PC-9 (cell line): Measurements from ENCODE around the gene MAGEA1. TPM values are rescaled to one million over a fixed set of nuclear protein-coding genes. Genes with fewer than 3 reads are reported as not detected.
"Not testable (repeated sequence)": the region's sequence is repeated elsewhere in the genome, so short reads cannot be mapped to it uniquely, and the experiment has no call there.

Experiments
- BruUV-seq: library from RNA; stranded (reverse); fragments of 400-500 nt; replicated peaks from 2 replicates; lab custom pipeline; 2021; lab: Mats Ljungman, UMichigan
- CTCF ChIA-PET: fragments of 300-600 bp; sonication (Branson Sonifier 250); formaldehyde crosslinking; loops from one replicate; lab custom pipeline; 2022; ENCODE audit warnings: antibody characterized with exemption; lab: Charles Lee
- POLR2A ChIA-PET: fragments of 300-600 bp; sonication (Branson Sonifier 250); formaldehyde crosslinking; loops from one replicate; lab custom pipeline; 2022; ENCODE audit warnings: antibody characterized with exemption; ENCODE audit not compliant: unreplicated experiment; lab: Charles Lee
- DNase-seq, 2 experiments: peaks; one replicate each; pipeline versions ENCODE4 v3.0.0 to v3.0.0-alpha.2; 2015 to 2022; ENCODE audit warnings: mixed read lengths in 1 of 2
- H2AFZ ChIP-seq: fragments of 200-600 bp; sonication (generic); 2 replicates; pipeline ENCODE4 v1.8.1; 2017; ENCODE audit warnings: antibody characterized with exemption
- H3F3A ChIP-seq: fragments of 200-600 bp; sonication (generic); 2 replicates; pipeline ENCODE4 v1.8.1; 2017; ENCODE audit warnings: antibody characterized with exemption, mild to moderate bottlenecking, low read depth; ENCODE audit not compliant: insufficient read depth
- H3K27ac ChIP-seq: fragments of 200-600 bp; sonication (generic); 2 replicates; pipeline ENCODE4 v1.6.1; 2016; ENCODE audit warnings: mixed run types
- H3K27me3 ChIP-seq: fragments of 200-600 bp; sonication (generic); 2 replicates; pipeline ENCODE4 v1.6.1; 2016; ENCODE audit warnings: low read depth, mixed run types; ENCODE audit not compliant: insufficient read depth
- H3K36me3 ChIP-seq: fragments of 200-600 bp; sonication (generic); 2 replicates; pipeline ENCODE4 v1.6.1; 2016; ENCODE audit warnings: low read depth, mixed run types
- H3K4me1 ChIP-seq: fragments of 200-600 bp; sonication (generic); replicated peaks from 2 replicates; pipeline ENCODE4 v1.6.1; 2016; ENCODE audit warnings: mixed run types; ENCODE audit not compliant: insufficient read depth
- H3K4me2 ChIP-seq: fragments of 200-600 bp; sonication (generic); 2 replicates; pipeline ENCODE4 v1.6.1; 2017; ENCODE audit warnings: mixed run types
- H3K4me3 ChIP-seq: fragments of 200-600 bp; sonication (generic); 2 replicates; pipeline ENCODE4 v1.6.1; 2016; ENCODE audit warnings: mixed run types
- H3K79me2 ChIP-seq: fragments of 200-600 bp; sonication (generic); 2 replicates; pipeline ENCODE4 v1.6.1; 2017; ENCODE audit warnings: low read depth, mixed run types
- H3K9me2 ChIP-seq: fragments of 200-600 bp; sonication (generic); 2 replicates; pipeline ENCODE4 v1.8.1; 2017; ENCODE audit warnings: mild to moderate bottlenecking; ENCODE audit not compliant: insufficient read depth
- H3K9me3 ChIP-seq: fragments of 200-600 bp; sonication (generic); 2 replicates; pipeline ENCODE4 v1.8.1; 2016; ENCODE audit warnings: low read depth; ENCODE audit not compliant: insufficient read depth
- H4K20me1 ChIP-seq: fragments of 200-600 bp; sonication (generic); 2 replicates; pipeline ENCODE4 v1.8.1; 2017; ENCODE audit not compliant: insufficient read depth
- EZH2 ChIP-seq: fragments of 200-600 bp; sonication (generic); IDR thresholded peaks from 2 replicates; pipeline ENCODE4 v1.8.0; 2017; ENCODE audit warnings: antibody characterized with exemption, low read depth
- intact Hi-C: fragments of 100-400 bp; cut with micrococcal nuclease; formaldehyde crosslinking; loops from one replicate; pipeline ENCODE4 v1.10.0; 2022; ENCODE audit not compliant: unreplicated experiment
- total RNA-seq: library from RNA; stranded (reverse); gene quantifications from 2 replicates; pipeline ENCODE4 v1.2.3, GENCODE V29; 2021
- TF ChIP-seq, protein P1 (sequence below): fragments of 200-600 bp; sonication (generic); conservative IDR thresholded peaks from 2 replicates; pipeline ENCODE4 v1.6.1; 2017; ENCODE audit warnings: mixed run types, antibody characterized with exemption, mild to moderate bottlenecking, moderate library complexity

MAGEA1 gene
- total RNA-seq, 1 experiment from 2014 or later: not detected

DNA sequence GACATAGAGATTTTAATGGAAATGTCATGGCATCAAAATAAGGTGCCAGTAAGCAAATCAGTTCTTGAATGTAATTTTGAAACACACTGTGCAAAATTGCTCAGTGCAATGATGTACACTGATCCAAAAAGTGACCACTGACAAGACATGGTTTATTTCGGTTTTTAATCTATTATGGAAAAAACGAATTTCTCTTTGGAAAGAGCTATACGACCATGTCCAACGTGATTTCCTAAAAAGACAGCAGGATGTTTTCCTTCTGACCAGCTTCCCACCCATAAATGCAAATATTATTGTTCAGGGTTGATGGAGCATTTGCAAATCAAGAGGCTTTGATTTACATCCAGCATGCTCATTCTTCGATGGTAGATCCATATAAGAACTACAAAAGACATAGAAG is 17.1 kb upstream of the MAGEA1 start:
- intact Hi-C loops: no loop called here
- Histone ChIP-seq H3K9me2 (no peaks in the 10 kb centered on the region), H3K9me3 (no peaks in the 10 kb centered on the region), H3F3A (no peaks in the 10 kb centered on the region), H3K79me2 (no peaks in the 10 kb centered on the region), H3K36me3 (no peaks in the 10 kb centered on the region), H3K27ac (no peak overlapping the region), H3K4me3 (no peak overlapping the region), H3K4me1 (no peaks in the 10 kb centered on the region), H3K4me2 (no peak overlapping the region), H3K27me3 (peaks cover 75% of the 10 kb centered on the region), H2AFZ (no peak overlapping the region), H4K20me1 (no peaks in the 10 kb centered on the region)
- TF ChIP-seq, protein P1, sequence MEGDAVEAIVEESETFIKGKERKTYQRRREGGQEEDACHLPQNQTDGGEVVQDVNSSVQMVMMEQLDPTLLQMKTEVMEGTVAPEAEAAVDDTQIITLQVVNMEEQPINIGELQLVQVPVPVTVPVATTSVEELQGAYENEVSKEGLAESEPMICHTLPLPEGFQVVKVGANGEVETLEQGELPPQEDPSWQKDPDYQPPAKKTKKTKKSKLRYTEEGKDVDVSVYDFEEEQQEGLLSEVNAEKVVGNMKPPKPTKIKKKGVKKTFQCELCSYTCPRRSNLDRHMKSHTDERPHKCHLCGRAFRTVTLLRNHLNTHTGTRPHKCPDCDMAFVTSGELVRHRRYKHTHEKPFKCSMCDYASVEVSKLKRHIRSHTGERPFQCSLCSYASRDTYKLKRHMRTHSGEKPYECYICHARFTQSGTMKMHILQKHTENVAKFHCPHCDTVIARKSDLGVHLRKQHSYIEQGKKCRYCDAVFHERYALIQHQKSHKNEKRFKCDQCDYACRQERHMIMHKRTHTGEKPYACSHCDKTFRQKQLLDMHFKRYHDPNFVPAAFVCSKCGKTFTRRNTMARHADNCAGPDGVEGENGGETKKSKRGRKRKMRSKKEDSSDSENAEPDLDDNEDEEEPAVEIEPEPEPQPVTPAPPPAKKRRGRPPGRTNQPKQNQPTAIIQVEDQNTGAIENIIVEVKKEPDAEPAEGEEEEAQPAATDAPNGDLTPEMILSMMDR: no peak
- TF ChIP-seq EZH2: no peak
- no peak for DNase-seq
- ChIA-PET POLR2A (no interaction called here), CTCF (no interaction called here)
- BruUV-seq: no TSS peak

DNA sequence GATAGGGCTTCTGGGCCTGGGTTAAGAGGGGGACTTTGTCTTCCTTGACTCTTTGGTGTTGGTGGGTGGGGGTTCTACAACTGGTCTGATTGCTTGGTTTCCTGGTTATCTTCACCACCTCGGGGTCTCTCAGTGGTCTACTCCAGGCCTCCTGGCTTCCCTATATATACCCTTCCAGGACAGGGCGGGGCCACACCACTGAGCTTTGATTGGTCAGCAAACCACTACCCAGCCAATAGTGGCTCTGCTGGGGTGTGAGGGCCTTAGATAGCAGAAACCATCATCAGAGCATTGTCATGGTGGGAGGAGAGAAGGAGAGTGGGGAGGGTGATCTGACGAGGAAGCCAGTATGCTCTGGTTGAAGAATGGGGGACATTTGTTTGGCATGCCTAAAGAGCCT is 14.4 kb upstream of the MAGEA1 start:
- DNase-seq: no peak
- intact Hi-C loops: no loop called here
- no TSS peak for BruUV-seq
- ChIA-PET POLR2A (no interaction called here), CTCF (no interaction called here)
- no peaks in the 10 kb centered on the region for H3K79me2 ChIP-seq
- H3K9me3 ChIP-seq: no peaks in the 10 kb centered on the region
- H3K27me3 ChIP-seq: peaks cover 49% of the 10 kb centered on the region
- no peaks in the 10 kb centered on the region for H3K4me1 ChIP-seq
- no peaks in the 10 kb centered on the region for H3K9me2 ChIP-seq
- TF ChIP-seq, protein P1: no peak
- TF ChIP-seq EZH2: no peak
- H2AFZ ChIP-seq: no peak overlapping the region
- no peak overlapping the region for H3K4me2 ChIP-seq
- no peaks in the 10 kb centered on the region for H3F3A ChIP-seq
- H4K20me1 ChIP-seq: no peaks in the 10 kb centered on the region
- H3K4me3 ChIP-seq: no peak overlapping the region
- no peak overlapping the region for H3K27ac ChIP-seq
- H3K36me3 ChIP-seq: no peaks in the 10 kb centered on the region

DNA sequence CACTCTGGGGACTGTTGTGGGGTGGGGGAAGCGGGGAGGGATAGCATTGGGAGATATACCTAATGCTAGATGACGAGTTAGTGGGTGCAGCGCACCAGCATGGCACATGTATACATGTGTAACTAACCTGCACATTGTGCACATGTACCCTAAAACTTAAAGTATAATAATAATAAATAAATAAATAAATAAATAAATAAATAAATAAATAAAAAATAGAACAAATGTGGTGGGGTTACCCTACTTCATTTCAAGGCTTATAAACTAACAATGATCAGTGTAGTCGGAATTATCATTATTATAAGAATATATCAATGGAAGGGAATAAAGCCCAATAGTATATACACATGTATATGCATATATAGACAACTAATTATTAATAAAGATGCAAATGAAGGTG is 10.7 kb upstream of the MAGEA1 start:
- H3K9me2 ChIP-seq, H3K9me3 ChIP-seq, H3K79me2 ChIP-seq, H3F3A ChIP-seq, H2AFZ ChIP-seq, H3K4me3 ChIP-seq, BruUV-seq, H3K4me1 ChIP-seq, H4K20me1 ChIP-seq, DNase-seq, H3K36me3 ChIP-seq, H3K4me2 ChIP-seq, CTCF ChIA-PET, intact Hi-C loops, POLR2A ChIA-PET, H3K27ac ChIP-seq: not testable (repeated sequence)
- peaks cover 42% of the 10 kb centered on the region for H3K27me3 ChIP-seq

DNA sequence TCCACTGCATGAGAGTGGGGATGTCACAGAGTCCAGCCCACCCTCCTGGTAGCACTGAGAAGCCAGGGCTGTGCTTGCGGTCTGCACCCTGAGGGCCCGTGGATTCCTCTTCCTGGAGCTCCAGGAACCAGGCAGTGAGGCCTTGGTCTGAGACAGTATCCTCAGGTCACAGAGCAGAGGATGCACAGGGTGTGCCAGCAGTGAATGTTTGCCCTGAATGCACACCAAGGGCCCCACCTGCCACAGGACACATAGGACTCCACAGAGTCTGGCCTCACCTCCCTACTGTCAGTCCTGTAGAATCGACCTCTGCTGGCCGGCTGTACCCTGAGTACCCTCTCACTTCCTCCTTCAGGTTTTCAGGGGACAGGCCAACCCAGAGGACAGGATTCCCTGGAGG is 2.7 kb downstream of the MAGEA1 start:
- TF ChIP-seq, protein P1: no peak
- TF ChIP-seq EZH2: no peak
- POLR2A ChIA-PET: no interaction called here
- Histone ChIP-seq H3K27ac (no peak overlapping the region), H3K79me2 (no peaks in the 10 kb centered on the region), H4K20me1 (no peaks in the 10 kb centered on the region), H3K9me3 (no peaks in the 10 kb centered on the region), H3K9me2 (no peaks in the 10 kb centered on the region), H3K27me3 (peaks cover 65% of the 10 kb centered on the region), H3K4me1 (no peaks in the 10 kb centered on the region), H3K4me2 (no peak overlapping the region), H3K4me3 (no peak overlapping the region), H3K36me3 (no peaks in the 10 kb centered on the region), H3F3A (no peaks in the 10 kb centered on the region), H2AFZ (no peak overlapping the region)
- intact Hi-C loops: no loop called here
- DNase-seq: no peak
- no TSS peak for BruUV-seq
- CTCF ChIA-PET: no interaction called here
